Activated effector memory CD4-positive, alpha-beta T cell treated with anti-CD3 and anti-CD28 coated beads, Interleukin-2, amount 50 U/mL, for 16 hours (primary cell): ENCODE data around the gene JKAMP.

Experiments
- DNase-seq: peaks from one replicate; pipeline ENCODE4 v3.0.0-alpha.2; 2020

JKAMP gene

GRCh38 chr14:59481871-59482540 lies 2.3 kb upstream of the JKAMP start:
- DNase-seq: no peak

GRCh38 chr14:59482541-59483331 lies 1.6 kb upstream of the JKAMP start:
- no peak for DNase-seq

- DNase-seq: no peak
Observed at GRCh38 chr14:59483363-59483762, 954 bp upstream of the JKAMP start.

DNA sequence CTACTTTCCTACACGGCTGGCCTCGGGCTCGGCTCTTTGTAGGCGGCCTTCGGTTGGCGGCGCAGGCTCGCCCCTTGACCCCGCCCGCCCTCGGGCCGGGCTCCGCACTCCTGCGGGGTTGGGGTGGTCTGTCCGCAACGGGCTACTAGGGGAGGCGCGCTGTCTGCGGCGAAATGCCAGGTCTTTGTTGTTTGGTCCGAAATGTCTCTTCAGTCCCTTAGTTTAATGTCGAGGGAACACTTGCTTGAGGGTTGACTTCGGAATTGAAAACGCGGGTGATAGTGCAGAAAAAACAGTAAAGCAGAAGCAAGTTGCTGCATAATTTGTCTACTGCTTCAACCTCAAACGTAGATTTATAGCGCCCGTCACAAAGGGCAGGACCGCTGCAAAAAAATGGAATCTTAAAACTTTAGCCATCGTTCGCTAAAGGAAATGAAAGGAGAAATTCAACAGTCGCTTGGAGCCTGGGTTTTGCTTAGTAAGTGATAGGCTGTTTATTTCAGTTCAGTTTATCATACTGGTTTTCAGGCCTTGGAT lies 390 bp downstream of the JKAMP start:
- no peak for DNase-seq

- no peak for DNase-seq
Observed at GRCh38 chr14:59490756-59491155, 6.4 kb downstream of the JKAMP start.

- DNase-seq: no peak
Observed at GRCh38 chr14:59492384-59492783, 8.1 kb downstream of the JKAMP start.

DNA sequence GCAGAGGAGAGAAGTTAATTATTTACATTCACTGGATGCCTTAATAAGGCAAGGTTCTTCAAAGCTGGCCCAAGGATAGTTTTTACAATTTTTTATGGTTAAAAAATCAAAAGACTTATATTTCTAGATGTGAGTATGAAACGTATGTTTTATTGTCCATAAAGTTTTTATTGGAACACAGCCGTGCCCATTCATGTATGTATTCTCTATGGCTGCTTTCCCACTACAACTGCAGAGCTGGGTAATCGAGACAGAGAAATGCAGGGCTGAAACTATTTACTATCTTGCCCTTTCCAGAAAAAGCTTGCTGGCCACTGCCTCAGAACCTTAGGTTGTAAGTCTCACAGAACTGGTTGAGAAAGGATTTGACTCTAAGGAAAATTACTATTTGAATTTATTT lies 16.4 kb downstream of the JKAMP start:
- no peak for DNase-seq

DNA sequence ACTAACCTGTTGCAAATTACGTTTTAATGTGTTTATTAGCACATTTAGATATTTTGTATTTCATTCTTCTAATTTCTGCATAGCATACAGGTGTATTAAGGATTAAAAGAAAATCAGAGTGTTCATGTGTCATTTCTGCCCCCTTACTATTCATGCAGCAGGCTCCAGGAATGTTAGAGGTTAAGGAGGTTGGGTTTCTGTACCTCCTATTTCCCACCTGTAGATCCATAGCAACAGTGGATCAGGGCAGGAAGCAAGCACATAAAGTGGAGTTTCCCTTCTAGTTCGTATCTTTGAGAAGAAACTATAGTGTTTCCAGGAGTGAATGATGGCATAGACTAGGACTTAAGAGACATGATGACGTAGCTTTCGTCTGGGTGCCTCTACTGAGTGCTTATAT lies 18.9 kb downstream of the JKAMP start:
- DNase-seq: no peak

DNA sequence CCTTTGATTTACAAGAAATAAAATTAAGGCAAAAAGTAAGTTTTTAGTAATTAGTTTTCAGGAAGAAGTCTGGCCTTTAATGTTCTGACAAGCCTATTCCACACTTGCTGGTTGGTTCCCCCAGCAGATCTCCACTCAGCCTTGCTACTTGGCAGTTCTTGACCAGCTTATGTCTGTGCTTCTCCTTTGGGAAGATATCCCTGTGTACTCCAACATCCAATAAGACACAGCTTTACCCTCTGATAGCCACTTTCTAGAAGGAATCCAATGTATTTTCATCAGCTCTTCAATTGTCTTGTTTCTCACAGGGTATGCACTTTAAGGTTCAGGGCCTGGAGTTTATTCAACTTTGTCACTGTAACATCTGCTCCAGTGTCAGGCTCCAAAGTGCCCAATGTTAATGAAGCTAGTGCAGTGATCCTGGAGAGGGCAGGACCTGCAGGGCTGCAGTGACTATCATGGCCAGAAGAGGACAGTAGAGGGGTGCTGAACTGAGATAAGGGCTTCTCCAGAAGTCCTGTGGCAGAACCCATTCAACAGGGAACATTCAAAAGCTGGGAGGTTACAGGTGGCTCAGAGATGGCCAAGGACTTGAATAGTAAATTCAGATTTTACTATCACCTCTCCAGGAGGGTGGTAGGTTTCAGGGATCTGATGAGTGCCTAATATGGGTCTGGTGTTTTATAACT lies 22.9 kb downstream of the JKAMP start:
- peak; percentile 75 for DNase-seq

DNA sequence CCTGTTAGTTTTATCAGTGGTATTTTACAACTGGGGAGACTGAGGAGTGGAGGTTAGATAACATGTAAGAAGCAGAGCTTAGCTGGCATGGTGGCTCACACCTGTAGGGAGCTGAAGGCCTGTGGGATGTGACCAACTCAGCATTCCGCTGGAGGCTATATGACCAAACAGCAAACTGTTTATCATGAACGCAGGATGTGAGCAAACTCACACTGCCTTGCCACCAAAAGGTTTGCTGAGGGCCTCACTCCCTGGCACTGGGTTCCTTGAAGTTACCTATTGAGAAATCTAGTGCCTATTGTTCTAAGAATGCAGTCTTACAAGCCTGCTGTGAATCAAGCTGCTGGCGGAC lies 23.4 kb downstream of the JKAMP start:
- DNase-seq: no peak

- no peak for DNase-seq
Observed at GRCh38 chr14:59509101-59509500, 24.8 kb downstream of the JKAMP start.

DNA sequence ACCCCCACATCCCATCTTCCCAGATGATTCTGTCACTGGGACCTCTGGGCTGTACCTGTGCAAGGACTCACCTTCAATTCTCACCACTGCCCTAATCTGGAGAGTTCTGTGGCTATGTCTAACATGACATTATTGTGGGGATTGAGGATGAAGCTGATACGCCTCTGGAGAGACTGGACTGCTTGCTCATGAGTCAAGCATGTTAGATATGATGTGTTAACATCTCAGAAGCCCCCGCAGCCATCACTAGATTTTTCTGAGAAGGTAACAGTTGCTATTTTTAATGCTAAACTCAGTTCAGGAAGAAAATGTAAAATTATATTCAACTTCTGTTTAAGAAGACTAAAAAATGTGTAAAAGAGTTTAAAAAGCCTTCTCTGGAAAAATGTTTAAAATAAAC lies 25.7 kb downstream of the JKAMP start:
- no peak for DNase-seq

DNA sequence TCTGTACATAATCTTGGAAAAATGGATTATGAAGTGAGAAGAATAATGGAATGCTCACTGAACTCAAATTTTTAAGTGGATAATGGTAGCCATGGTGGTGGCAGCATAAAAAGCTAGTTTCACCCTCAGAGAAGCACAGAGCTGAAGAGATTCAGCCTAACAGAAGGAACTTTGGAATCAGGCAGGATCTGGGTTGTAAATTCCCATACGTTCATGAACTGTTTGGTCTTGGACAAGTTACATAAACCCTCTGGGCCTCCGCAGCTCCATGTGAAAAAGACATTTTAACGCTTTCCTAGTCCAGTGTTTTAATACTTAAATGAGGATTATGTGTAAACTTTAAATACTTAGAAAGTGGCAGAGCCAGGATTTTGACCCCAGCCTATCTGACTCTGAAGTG lies 26.6 kb downstream of the JKAMP start:
- DNase-seq: no peak

DNA sequence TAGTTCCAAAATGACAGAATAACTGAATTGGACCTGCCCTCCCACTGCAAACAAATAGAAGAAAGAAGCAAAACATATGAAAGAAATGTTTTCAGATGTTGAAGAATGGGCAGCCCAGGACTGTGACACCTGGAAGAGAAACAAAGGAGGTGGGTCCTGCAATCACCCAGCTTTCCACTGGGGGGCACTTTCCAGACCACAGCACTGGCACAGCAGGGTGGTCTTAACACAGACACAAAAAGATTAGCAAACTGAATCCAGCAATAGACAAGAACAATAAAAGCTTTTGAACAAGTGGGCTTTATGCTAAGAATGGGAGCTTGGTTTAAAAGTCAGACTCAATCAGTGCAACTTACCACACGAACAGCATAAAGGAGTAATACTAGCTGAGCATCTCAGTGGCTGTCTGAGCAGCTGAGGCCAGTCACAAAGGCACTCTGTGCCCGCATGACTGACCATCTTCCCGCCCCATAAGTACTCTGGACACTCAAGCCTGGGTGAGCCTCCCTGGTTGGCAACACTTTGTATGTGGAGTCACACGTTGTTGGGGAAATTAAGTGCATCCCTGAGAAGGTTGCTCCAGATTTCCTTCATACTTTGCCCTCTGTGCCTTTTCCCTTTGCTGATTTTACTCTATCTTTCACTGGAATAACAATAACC lies 27.7 kb downstream of the JKAMP start:
- no peak for DNase-seq

GRCh38 chr14:59520224-59520623 lies 35.9 kb downstream of the JKAMP start:
- DNase-seq: no peak

GRCh38 chr14:59529189-59529588 lies 44.9 kb downstream of the JKAMP start:
- DNase-seq: no peak

GRCh38 chr14:59530349-59530748 lies 46.0 kb downstream of the JKAMP start:
- DNase-seq: no peak

DNA sequence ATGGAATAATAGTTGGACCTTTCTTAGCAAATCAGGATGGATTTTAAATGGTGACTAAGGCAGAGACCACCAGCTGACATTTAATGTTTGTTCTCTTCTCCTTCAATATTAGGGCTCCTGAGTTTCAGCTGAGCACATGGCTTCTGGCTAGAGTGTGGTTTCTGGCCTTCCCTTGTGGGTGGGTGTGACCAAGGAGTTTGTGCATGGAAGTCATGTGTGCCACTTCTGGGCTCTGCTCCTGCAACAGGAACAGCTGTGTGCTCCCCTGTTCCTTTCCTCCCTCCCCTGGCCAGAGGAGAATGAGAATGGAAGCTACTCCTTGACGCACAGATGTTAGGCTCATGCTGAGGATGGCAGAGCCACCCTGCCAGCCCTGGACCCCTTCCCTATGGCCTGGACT lies 48.1 kb downstream of the JKAMP start:
- no peak for DNase-seq

GRCh38 chr14:59534361-59534987 lies 50.2 kb downstream of the JKAMP start:
- DNase-seq: no peak

DNA sequence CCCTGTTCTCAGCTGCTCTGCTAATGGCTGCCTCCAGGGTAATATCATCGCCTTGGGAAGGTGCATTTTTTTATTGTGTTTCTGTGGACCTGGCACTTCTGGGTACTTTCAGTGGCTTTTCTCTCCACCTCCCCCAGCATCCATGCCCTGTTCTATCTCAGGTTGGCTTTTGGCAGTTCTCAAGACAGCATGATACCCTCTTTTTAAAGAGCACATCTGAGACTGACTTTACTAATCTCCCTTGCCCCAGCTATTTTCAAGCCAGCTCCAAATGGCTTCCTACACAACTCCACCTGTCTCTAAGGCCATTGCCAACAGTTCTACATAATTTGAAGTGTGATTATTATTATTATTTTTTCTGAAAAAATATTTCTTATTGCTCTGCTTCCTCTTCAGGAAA lies 53.2 kb downstream of the JKAMP start:
- no peak for DNase-seq

DNA sequence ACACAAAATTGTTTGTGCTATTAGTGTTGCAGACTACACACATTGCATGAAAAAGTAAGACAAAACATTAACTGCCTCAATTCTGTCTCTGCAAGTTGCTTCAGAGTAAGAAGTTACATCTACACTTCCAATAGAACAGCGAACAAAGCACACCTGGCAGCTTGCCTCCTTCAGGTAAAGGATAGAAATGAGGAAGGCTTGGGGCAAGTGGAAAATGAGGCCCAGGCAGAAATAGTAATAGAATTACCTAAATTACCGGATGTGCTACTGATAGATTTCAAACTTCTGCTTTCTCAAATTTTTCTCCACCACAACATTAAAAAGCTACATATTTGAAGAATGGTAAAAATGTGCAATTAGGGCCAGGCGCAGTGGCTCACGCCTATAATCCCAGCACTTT lies 54.6 kb downstream of the JKAMP start:
- DNase-seq: no peak

GRCh38 chr14:59540852-59541251 lies 56.5 kb downstream of the JKAMP start:
- DNase-seq: no peak

GRCh38 chr14:59541731-59542130 lies 57.4 kb downstream of the JKAMP start:
- no peak for DNase-seq
